Measurements from ENCODE around the gene PDXK.

Gene PDXK

GRCh38 chr21:43764576-43765495, 45.9 kb downstream of the PDXK start:
- DNase-seq = no peak

GRCh38 chr21:43766734-43767497, 48.0 kb downstream of the PDXK start:
- DNase-seq = no peak

GRCh38 chr21:43767498-43767983, 48.6 kb downstream of the PDXK start:
- DNase-seq = no peak

- DNase-seq = no peak
Measured at GRCh38 chr21:43767984-43768867, 49.3 kb downstream of the PDXK start.

- DNase-seq = no peak
Measured at GRCh38 chr21:43768868-43769167, 49.9 kb downstream of the PDXK start.

GRCh38 chr21:43769325-43769958, 50.5 kb downstream of the PDXK start:
- DNase-seq = no peak

- no peak for DNase-seq
Measured at GRCh38 chr21:43770066-43770655, 51.2 kb downstream of the PDXK start.

- DNase-seq = no peak
Measured at GRCh38 chr21:43771199-43771675, 52.3 kb downstream of the PDXK start.

GRCh38 chr21:43771698-43772424, 52.9 kb downstream of the PDXK start:
- DNase-seq = no peak

- DNase-seq = no peak
Measured at GRCh38 chr21:43772425-43772821, 53.5 kb downstream of the PDXK start.

- DNase-seq = no peak
Measured at GRCh38 chr21:43774163-43774562, 55.2 kb downstream of the PDXK start.

GRCh38 chr21:43775190-43775589, 56.3 kb downstream of the PDXK start:
- DNase-seq = no peak

- DNase-seq = peak; percentile 50
Measured at GRCh38 chr21:43775795-43776430, 57.0 kb downstream of the PDXK start, which contains the start of gene CSTB. CSTB (minus strand) TSS chr21:43776308; CDS start chr21:43776269, 39 bp downstream.

- no peak for DNase-seq
Measured at GRCh38 chr21:43777953-43778352, 59.0 kb downstream of the PDXK start.

GRCh38 chr21:43778469-43779335, 59.8 kb downstream of the PDXK start:
- DNase-seq = no peak

GRCh38 chr21:43779660-43780059, 60.7 kb downstream of the PDXK start:
- DNase-seq = no peak

GRCh38 chr21:43781846-43782245, 62.9 kb downstream of the PDXK start:
- DNase-seq = no peak

GRCh38 chr21:43782431-43783097, 63.6 kb downstream of the PDXK start:
- DNase-seq = no peak
